ENCODE measurements around the gene EEIG1. TPM values are rescaled to one million over a fixed set of nuclear protein-coding genes. Genes with fewer than 3 reads are reported as not detected.

Gene EEIG1
- total RNA-seq, 1 donor from 2014 or later = 27.3 TPM

DNA sequence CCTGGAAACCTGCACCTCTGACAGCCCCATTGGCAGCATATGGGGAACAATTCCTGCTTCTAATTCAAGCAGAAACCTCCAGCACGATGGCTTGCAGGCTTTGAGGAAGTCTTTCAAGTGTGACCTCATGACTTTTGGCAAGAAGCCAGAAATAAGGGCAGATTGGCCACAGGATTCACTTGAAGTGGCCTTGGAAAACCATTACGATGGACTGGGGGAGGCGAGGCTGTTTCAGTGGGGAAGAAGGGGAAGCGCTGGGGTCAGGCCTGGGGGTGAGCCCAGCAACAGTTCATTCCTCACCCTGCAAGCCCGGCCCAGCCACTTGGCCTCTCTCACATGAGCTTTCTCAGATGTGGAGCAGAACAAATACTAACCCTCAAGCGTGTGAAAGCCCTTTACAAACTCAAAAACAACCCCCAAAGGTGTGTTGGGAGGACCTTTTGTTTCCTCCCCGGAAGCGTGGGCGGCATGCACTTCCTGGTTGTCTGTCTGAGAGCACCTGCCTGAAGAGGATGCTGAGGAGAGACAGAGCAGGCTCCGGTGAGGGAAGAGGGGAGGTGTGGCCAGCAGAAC is 26.9 kb upstream of the EEIG1 start:
- peak; percentile 38 for DNase-seq (ENCODE audit: low spot score)

DNA sequence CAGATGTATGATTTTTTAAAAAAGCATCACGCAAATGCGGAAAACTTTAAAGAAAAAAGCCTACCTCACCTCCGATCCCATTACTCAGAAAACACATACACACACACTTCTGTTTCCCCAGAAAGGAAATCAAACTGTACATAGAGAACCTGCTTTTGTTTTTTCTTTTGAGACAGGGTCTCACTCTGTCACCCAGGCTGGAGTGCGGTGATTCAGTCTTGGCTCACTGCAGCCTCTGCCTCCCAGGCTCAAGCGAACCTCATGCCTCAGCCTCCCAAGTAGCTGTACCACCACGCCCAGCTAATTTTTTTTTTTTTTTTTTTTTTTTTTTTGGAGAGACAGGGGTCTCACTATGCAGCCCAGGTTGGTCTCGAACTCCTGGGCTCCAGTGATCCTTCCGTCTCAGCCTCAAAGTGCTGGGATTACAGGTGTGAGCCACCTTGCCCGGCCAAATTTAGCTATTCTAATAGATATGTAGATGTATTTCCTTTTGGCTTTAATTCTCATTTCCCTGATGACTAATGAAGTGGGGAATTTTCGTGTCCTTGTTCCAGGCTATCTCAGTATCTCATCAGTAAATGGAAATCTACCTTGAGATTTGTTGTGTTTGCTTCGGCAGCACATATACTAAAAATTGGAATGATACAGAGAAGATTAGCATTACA is 25.7 kb upstream of the EEIG1 start:
- DNase-seq (ENCODE audit: low spot score) = no peak
- Mint-ChIP-seq H3K27me3 (ENCODE audit: unreplicated experiment) (peaks cover 7% of the 10 kb centered on the region), H3K27ac (ENCODE audit: unreplicated experiment) (peak overlapping the region; percentile 92), H3K36me3 (ENCODE audit: low read depth, unreplicated experiment) (peaks cover 3% of the 10 kb centered on the region), H3K9me3 (ENCODE audit: unreplicated experiment) (no peaks in the 10 kb centered on the region), H3K4me3 (ENCODE audit: unreplicated experiment) (no peak overlapping the region), H3K4me1 (ENCODE audit: unreplicated experiment) (peaks cover 26% of the 10 kb centered on the region)
- TF ChIP-seq, protein P1, sequence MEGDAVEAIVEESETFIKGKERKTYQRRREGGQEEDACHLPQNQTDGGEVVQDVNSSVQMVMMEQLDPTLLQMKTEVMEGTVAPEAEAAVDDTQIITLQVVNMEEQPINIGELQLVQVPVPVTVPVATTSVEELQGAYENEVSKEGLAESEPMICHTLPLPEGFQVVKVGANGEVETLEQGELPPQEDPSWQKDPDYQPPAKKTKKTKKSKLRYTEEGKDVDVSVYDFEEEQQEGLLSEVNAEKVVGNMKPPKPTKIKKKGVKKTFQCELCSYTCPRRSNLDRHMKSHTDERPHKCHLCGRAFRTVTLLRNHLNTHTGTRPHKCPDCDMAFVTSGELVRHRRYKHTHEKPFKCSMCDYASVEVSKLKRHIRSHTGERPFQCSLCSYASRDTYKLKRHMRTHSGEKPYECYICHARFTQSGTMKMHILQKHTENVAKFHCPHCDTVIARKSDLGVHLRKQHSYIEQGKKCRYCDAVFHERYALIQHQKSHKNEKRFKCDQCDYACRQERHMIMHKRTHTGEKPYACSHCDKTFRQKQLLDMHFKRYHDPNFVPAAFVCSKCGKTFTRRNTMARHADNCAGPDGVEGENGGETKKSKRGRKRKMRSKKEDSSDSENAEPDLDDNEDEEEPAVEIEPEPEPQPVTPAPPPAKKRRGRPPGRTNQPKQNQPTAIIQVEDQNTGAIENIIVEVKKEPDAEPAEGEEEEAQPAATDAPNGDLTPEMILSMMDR (IDR thresholded peaks at IDR 0.05; ENCODE audit: unreplicated experiment) = no peak

More for the DNA sequence above, 26.9 kb upstream of the EEIG1 start:
- Mint-ChIP-seq H3K27ac (ENCODE audit: unreplicated experiment) (peak overlapping the region; percentile 2), H3K27me3 (ENCODE audit: unreplicated experiment) (peaks cover 7% of the 10 kb centered on the region), H3K36me3 (ENCODE audit: low read depth, unreplicated experiment) (peaks cover 3% of the 10 kb centered on the region), H3K9me3 (ENCODE audit: unreplicated experiment) (no peaks in the 10 kb centered on the region), H3K4me3 (ENCODE audit: unreplicated experiment) (peak overlapping the region; percentile 53), H3K4me1 (ENCODE audit: unreplicated experiment) (peaks cover 33% of the 10 kb centered on the region)
- TF ChIP-seq, protein P1 (IDR thresholded peaks at IDR 0.05; ENCODE audit: unreplicated experiment) = no peak

DNA sequence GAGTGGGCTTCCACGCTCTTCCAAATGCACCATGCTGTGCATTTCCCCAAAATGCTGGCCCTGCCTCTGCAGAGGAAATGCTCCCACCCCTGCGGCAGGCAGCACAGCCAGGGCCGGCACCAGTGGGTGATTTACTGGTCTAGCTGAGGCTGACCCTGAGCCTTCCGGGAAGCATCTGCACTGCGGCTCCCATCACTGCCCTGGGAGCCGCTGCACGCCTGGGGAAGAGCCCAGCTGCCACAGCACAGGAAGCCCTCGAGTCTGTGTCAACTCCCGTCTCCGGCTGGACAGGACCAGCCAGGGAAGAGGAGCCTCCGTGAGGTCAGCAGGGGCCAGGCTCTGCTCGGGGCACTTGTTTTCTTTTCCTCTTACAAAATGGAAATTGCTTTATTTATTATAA is 25.1 kb upstream of the EEIG1 start:
- H3K36me3 Mint-ChIP-seq (ENCODE audit: low read depth, unreplicated experiment) = peaks cover 3% of the 10 kb centered on the region
- peaks cover 3% of the 10 kb centered on the region for H3K27me3 Mint-ChIP-seq (ENCODE audit: unreplicated experiment)
- no peaks in the 10 kb centered on the region for H3K9me3 Mint-ChIP-seq (ENCODE audit: unreplicated experiment)
- H3K27ac Mint-ChIP-seq (ENCODE audit: unreplicated experiment) = no peak overlapping the region
- peaks cover 21% of the 10 kb centered on the region for H3K4me1 Mint-ChIP-seq (ENCODE audit: unreplicated experiment)
- TF ChIP-seq, protein P1 (IDR thresholded peaks at IDR 0.05; ENCODE audit: unreplicated experiment) = no peak
- H3K4me3 Mint-ChIP-seq (ENCODE audit: unreplicated experiment) = no peak overlapping the region
- peak; percentile 67 for DNase-seq (ENCODE audit: low spot score)

DNA sequence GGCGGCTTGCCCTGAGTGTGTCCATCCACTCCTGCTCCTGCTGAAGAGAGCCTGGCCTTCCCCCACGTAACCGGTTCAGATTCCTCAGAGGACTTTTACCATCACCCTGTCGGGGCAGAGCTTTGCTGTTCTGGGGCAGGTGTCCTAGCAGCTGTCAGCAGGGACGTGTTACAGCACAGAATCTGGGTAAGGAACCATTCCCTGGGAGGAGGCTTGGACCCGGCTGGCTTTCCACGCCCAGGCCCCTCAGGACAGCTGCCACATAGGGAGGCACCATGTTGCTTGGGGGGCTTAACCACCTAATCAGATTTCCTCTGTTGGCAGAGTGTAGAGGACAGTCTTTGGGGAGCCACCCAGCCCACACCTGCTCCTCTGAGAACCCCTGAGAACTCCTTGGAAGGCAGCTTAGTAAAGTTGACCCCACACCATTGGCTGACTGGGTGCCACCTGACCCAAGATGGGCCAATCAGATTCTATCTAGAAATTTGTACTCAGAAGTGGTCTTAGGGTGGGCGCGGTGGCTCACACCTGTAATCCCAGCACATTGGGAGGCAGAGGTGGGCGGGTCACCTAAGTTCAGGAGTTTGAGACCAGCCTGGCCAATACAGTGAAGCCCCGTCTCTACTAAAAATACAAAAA is 23.3 kb upstream of the EEIG1 start:
- no peak for DNase-seq (ENCODE audit: low spot score)
- Mint-ChIP-seq H3K36me3 (ENCODE audit: low read depth, unreplicated experiment) (no peaks in the 10 kb centered on the region), H3K4me1 (ENCODE audit: unreplicated experiment) (peaks cover 16% of the 10 kb centered on the region), H3K27ac (ENCODE audit: unreplicated experiment) (no peak overlapping the region), H3K9me3 (ENCODE audit: unreplicated experiment) (no peaks in the 10 kb centered on the region), H3K4me3 (ENCODE audit: unreplicated experiment) (no peak overlapping the region), H3K27me3 (ENCODE audit: unreplicated experiment) (peaks cover 3% of the 10 kb centered on the region)
- TF ChIP-seq, protein P1 (IDR thresholded peaks at IDR 0.05; ENCODE audit: unreplicated experiment) = no peak

DNA sequence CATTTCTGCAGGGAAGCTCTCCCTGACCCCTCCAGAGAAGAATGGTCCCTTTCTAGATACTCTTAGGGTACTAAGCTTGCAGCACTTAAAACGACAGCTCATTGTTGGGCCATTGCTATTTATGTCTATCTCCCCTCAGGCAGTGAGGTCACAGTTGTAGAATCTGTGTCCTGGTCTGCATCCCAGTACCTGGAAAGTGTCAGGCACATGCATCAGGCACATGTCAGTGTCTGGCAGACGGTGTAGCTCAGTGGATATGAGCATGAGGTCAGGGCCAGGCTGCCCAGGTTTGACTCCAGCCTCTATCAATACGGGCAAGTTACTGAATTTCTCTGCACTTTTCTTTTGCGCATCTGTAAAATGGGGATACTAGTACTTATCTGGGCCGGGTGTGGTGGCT is 22.2 kb upstream of the EEIG1 start:
- H3K4me1 Mint-ChIP-seq (ENCODE audit: unreplicated experiment) = peaks cover 15% of the 10 kb centered on the region
- H3K27me3 Mint-ChIP-seq (ENCODE audit: unreplicated experiment) = peaks cover 1% of the 10 kb centered on the region
- no peaks in the 10 kb centered on the region for H3K9me3 Mint-ChIP-seq (ENCODE audit: unreplicated experiment)
- DNase-seq (ENCODE audit: low spot score) = no peak
- H3K4me3 Mint-ChIP-seq (ENCODE audit: unreplicated experiment) = no peak overlapping the region
- no peaks in the 10 kb centered on the region for H3K36me3 Mint-ChIP-seq (ENCODE audit: low read depth, unreplicated experiment)
- no peak overlapping the region for H3K27ac Mint-ChIP-seq (ENCODE audit: unreplicated experiment)
- TF ChIP-seq, protein P1 (IDR thresholded peaks at IDR 0.05; ENCODE audit: unreplicated experiment) = no peak
